ENCODE measurements around the gene TMBIM1.
"Not testable (repeated sequence)": the region's sequence is repeated elsewhere in the genome, so short reads cannot be mapped to it uniquely, and the experiment has no call there.

TMBIM1 gene

GRCh38 chr2:218290316-218291261, 1.7 kb downstream of the TMBIM1 start:
- no peak for DNase-seq

- DNase-seq: no peak
Observed at GRCh38 chr2:218289639-218290315, 2.5 kb downstream of the TMBIM1 start.

GRCh38 chr2:218286570-218287459, 5.5 kb downstream of the TMBIM1 start:
- DNase-seq: no peak

GRCh38 chr2:218285604-218286003, 6.7 kb downstream of the TMBIM1 start:
- DNase-seq: no peak

- DNase-seq: no peak
Observed at GRCh38 chr2:218284106-218284811, 8.0 kb downstream of the TMBIM1 start.

GRCh38 chr2:218282173-218282991, 9.9 kb downstream of the TMBIM1 start:
- no peak for DNase-seq

- no peak for DNase-seq
Observed at GRCh38 chr2:218281449-218281848, 10.9 kb downstream of the TMBIM1 start.

GRCh38 chr2:218280260-218280870, 11.9 kb downstream of the TMBIM1 start:
- no peak for DNase-seq

- DNase-seq: no peak
Observed at GRCh38 chr2:218278531-218279360, 13.6 kb downstream of the TMBIM1 start.

GRCh38 chr2:218277921-218278320, 14.4 kb downstream of the TMBIM1 start:
- no peak for DNase-seq

GRCh38 chr2:218276986-218277755, 15.1 kb downstream of the TMBIM1 start:
- DNase-seq: no peak

GRCh38 chr2:218275371-218276072, 16.8 kb downstream of the TMBIM1 start:
- DNase-seq: no peak

- DNase-seq: no peak
Observed at GRCh38 chr2:218274586-218274985, 17.7 kb downstream of the TMBIM1 start.

GRCh38 chr2:218273908-218274249, 18.4 kb downstream of the TMBIM1 start:
- DNase-seq: no peak

- not testable (repeated sequence) for DNase-seq
Observed at GRCh38 chr2:218273214-218273907, 18.9 kb downstream of the TMBIM1 start.

GRCh38 chr2:218272531-218273212, 19.6 kb downstream of the TMBIM1 start:
- no peak for DNase-seq

- DNase-seq: no peak
Observed at GRCh38 chr2:218271865-218272530, 20.3 kb downstream of the TMBIM1 start.
